Measurements from ENCODE around the gene CCDC171. TPM values are rescaled to one million over a fixed set of nuclear protein-coding genes. Genes with fewer than 3 reads are reported as not detected.

Gene CCDC171
- total and polyA plus RNA-seq, 12 donors, result 1.2 to 4.9 (median 2.7) TPM

- H3K27me3 ChIP-seq, result no peaks in the 10 kb centered on the region
- intact Hi-C loops (cut with DNase I), result no loop called here
- no peak overlapping the region for H3K4me3 ChIP-seq
- no peaks in the 10 kb centered on the region for H3K4me1 ChIP-seq (replicated peaks in 1 of 2)
- 90 to 97% (median 95%) methylated on average over 2 of the region's 2 CpGs for WGBS, 4 donors
- H3K36me3 ChIP-seq (replicated peaks in 1 of 2), result no peaks in the 10 kb centered on the region
- no peak overlapping the region for H3K27ac ChIP-seq
- H3K9me3 ChIP-seq (replicated peaks in 1 of 3), result peaks cover 0 to 11% (median 0%) of the 10 kb centered on the region in 3 donors
- no peak for TF ChIP-seq POLR2A (IDR thresholded peaks at IDR 0.05)
- TF ChIP-seq CTCF (IDR thresholded peaks at IDR 0.05), result no peak
- DNase-seq, result no peak
Observed at GRCh38 chr9:15570769-15571168, 17.9 kb downstream of the CCDC171 start.

- H3K4me3 ChIP-seq, result no peak overlapping the region
- no peaks in the 10 kb centered on the region for H3K36me3 ChIP-seq (replicated peaks in 1 of 2)
- intact Hi-C loops (cut with DNase I), result no loop called here
- H3K27me3 ChIP-seq, result no peaks in the 10 kb centered on the region
- peaks cover 0 to 11% (median 0%) of the 10 kb centered on the region in 3 donors for H3K9me3 ChIP-seq (replicated peaks in 1 of 3)
- no peak for DNase-seq
- H3K4me1 ChIP-seq (replicated peaks in 1 of 2), result no peaks in the 10 kb centered on the region
- TF ChIP-seq CTCF (IDR thresholded peaks at IDR 0.05) (no peak), POLR2A (IDR thresholded peaks at IDR 0.05) (no peak)
- no peak overlapping the region for H3K27ac ChIP-seq
- WGBS, 4 donors, result 96 to 98% (median 97%) methylated on average over 1 of the region's 1 CpG
Observed at GRCh38 chr9:15572200-15572770, 19.4 kb downstream of the CCDC171 start.

- DNase-seq, result no peak
- no peak for TF ChIP-seq CTCF (IDR thresholded peaks at IDR 0.05)
- no peak for TF ChIP-seq POLR2A (IDR thresholded peaks at IDR 0.05)
- intact Hi-C loops (cut with DNase I), result no loop called here
- 72 to 80% (median 76%) methylated on average over 8 of the region's 8 CpGs for WGBS, 4 donors
- H3K4me3 ChIP-seq, result no peak overlapping the region
- no peaks in the 10 kb centered on the region for H3K27me3 ChIP-seq
- H3K9me3 ChIP-seq (replicated peaks in 1 of 3), result peaks cover 0 to 5% (median 0%) of the 10 kb centered on the region in 3 donors
- H3K4me1 ChIP-seq (replicated peaks in 1 of 2), result no peaks in the 10 kb centered on the region
- no peaks in the 10 kb centered on the region for H3K36me3 ChIP-seq (replicated peaks in 1 of 2)
- no peak overlapping the region for H3K27ac ChIP-seq
Observed at GRCh38 chr9:15576350-15577050, 23.7 kb downstream of the CCDC171 start.

- no peak overlapping the region for H3K4me3 ChIP-seq
- DNase-seq, result no peak
- intact Hi-C loops (cut with DNase I), result no loop called here
- no peak overlapping the region for H3K27ac ChIP-seq
- H3K27me3 ChIP-seq, result no peaks in the 10 kb centered on the region
- 80 to 87% (median 84%) methylated on average over 6 of the region's 6 CpGs for WGBS, 4 donors
- no peaks in the 10 kb centered on the region for H3K9me3 ChIP-seq (replicated peaks in 1 of 3)
- TF ChIP-seq CTCF (IDR thresholded peaks at IDR 0.05) (no peak), POLR2A (IDR thresholded peaks at IDR 0.05) (no peak)
- no peaks in the 10 kb centered on the region for H3K4me1 ChIP-seq (replicated peaks in 1 of 2)
- H3K36me3 ChIP-seq (replicated peaks in 1 of 2), result no peaks in the 10 kb centered on the region
Observed at GRCh38 chr9:15578714-15579113, 25.9 kb downstream of the CCDC171 start.
